Measurements from ENCODE around the gene TCF21. TPM values are rescaled to one million over a fixed set of nuclear protein-coding genes. Genes with fewer than 3 reads are reported as not detected.
"Not testable (repeated sequence)": the region's sequence is repeated elsewhere in the genome, so short reads cannot be mapped to it uniquely, and the experiment has no call there.

The TCF21 gene
- not detected in 2 replicates for total RNA-seq (2014; rRNA removed; shearing (Covaris generic); ENCODE audit: low replicate concordance)

- in situ Hi-C loops (cut with HindIII; ENCODE audit: low pct_unique_long_range_greater_than_20kb, low sequenced_read_pairs) = no loop called here
- DNase-seq (ENCODE audit: low read depth) = no peak
Observed at GRCh38 chr6:133888929-133889556, at the start of gene TCF21. TSS of gene TCF21 (plus strand) at chr6:133889113. CDS start at chr6:133889398, 285 bp downstream.

- in situ Hi-C loops (cut with HindIII; ENCODE audit: low pct_unique_long_range_greater_than_20kb, low sequenced_read_pairs) = no loop called here
Observed at GRCh38 chr6:133841176-133841575, 47.7 kb upstream of the TCF21 start.

GRCh38 chr6:133843098-133843497 lies 45.8 kb upstream of the TCF21 start:
- DNase-seq (ENCODE audit: low read depth) = no peak
- in situ Hi-C loops (cut with HindIII; ENCODE audit: low pct_unique_long_range_greater_than_20kb, low sequenced_read_pairs) = no loop called here

More at GRCh38 chr6:133841176-133841575, 47.7 kb upstream of the TCF21 start:
- DNase-seq (ENCODE audit: low read depth) = no peak

- in situ Hi-C loops (cut with HindIII; ENCODE audit: low pct_unique_long_range_greater_than_20kb, low sequenced_read_pairs) = no loop called here
- DNase-seq (ENCODE audit: low read depth) = no peak
Observed at GRCh38 chr6:133844709-133845108, 44.2 kb upstream of the TCF21 start.

GRCh38 chr6:133854041-133854363 lies 34.9 kb upstream of the TCF21 start:
- in situ Hi-C loops (cut with HindIII; ENCODE audit: low pct_unique_long_range_greater_than_20kb, low sequenced_read_pairs) = no loop called here
- no peak for DNase-seq (ENCODE audit: low read depth)

- in situ Hi-C loops (cut with HindIII; ENCODE audit: low pct_unique_long_range_greater_than_20kb, low sequenced_read_pairs) = no loop called here
- DNase-seq (ENCODE audit: low read depth) = no peak
Observed at GRCh38 chr6:133854364-133855275, 34.3 kb upstream of the TCF21 start.

GRCh38 chr6:133855276-133855990 lies 33.5 kb upstream of the TCF21 start:
- no peak for DNase-seq (ENCODE audit: low read depth)
- in situ Hi-C loops (cut with HindIII; ENCODE audit: low pct_unique_long_range_greater_than_20kb, low sequenced_read_pairs) = no loop called here

- DNase-seq (ENCODE audit: low read depth) = no peak
- in situ Hi-C loops (cut with HindIII; ENCODE audit: low pct_unique_long_range_greater_than_20kb, low sequenced_read_pairs) = no loop called here
Observed at GRCh38 chr6:133855991-133856370, 32.9 kb upstream of the TCF21 start.

- in situ Hi-C loops (cut with HindIII; ENCODE audit: low pct_unique_long_range_greater_than_20kb, low sequenced_read_pairs) = no loop called here
- DNase-seq (ENCODE audit: low read depth) = no peak
Observed at GRCh38 chr6:133856911-133857310, 32.0 kb upstream of the TCF21 start.

- DNase-seq (ENCODE audit: low read depth) = no peak
- in situ Hi-C loops (cut with HindIII; ENCODE audit: low pct_unique_long_range_greater_than_20kb, low sequenced_read_pairs) = no loop called here
Observed at GRCh38 chr6:133857696-133858095, 31.2 kb upstream of the TCF21 start.

GRCh38 chr6:133861337-133861736 lies 27.6 kb upstream of the TCF21 start:
- in situ Hi-C loops (cut with HindIII; ENCODE audit: low pct_unique_long_range_greater_than_20kb, low sequenced_read_pairs); DNase-seq (ENCODE audit: low read depth): not testable (repeated sequence)

GRCh38 chr6:133863228-133863627 lies 25.7 kb upstream of the TCF21 start:
- in situ Hi-C loops (cut with HindIII; ENCODE audit: low pct_unique_long_range_greater_than_20kb, low sequenced_read_pairs) = no loop called here
- DNase-seq (ENCODE audit: low read depth) = no peak

- DNase-seq (ENCODE audit: low read depth) = no peak
- in situ Hi-C loops (cut with HindIII; ENCODE audit: low pct_unique_long_range_greater_than_20kb, low sequenced_read_pairs) = no loop called here
Observed at GRCh38 chr6:133865680-133866079, 23.2 kb upstream of the TCF21 start.

- in situ Hi-C loops (cut with HindIII; ENCODE audit: low pct_unique_long_range_greater_than_20kb, low sequenced_read_pairs) = no loop called here
- DNase-seq (ENCODE audit: low read depth) = no peak
Observed at GRCh38 chr6:133871131-133871530, 17.8 kb upstream of the TCF21 start.

GRCh38 chr6:133873538-133873937 lies 15.4 kb upstream of the TCF21 start:
- DNase-seq (ENCODE audit: low read depth) = no peak
- in situ Hi-C loops (cut with HindIII; ENCODE audit: low pct_unique_long_range_greater_than_20kb, low sequenced_read_pairs) = no loop called here

GRCh38 chr6:133877116-133877515 lies 11.8 kb upstream of the TCF21 start:
- in situ Hi-C loops (cut with HindIII; ENCODE audit: low pct_unique_long_range_greater_than_20kb, low sequenced_read_pairs) = no loop called here
- no peak for DNase-seq (ENCODE audit: low read depth)

- no peak for DNase-seq (ENCODE audit: low read depth)
- in situ Hi-C loops (cut with HindIII; ENCODE audit: low pct_unique_long_range_greater_than_20kb, low sequenced_read_pairs) = no loop called here
Observed at GRCh38 chr6:133880006-133880405, 8.9 kb upstream of the TCF21 start.

GRCh38 chr6:133880896-133881295 lies 8.0 kb upstream of the TCF21 start:
- in situ Hi-C loops (cut with HindIII; ENCODE audit: low pct_unique_long_range_greater_than_20kb, low sequenced_read_pairs) = no loop called here
- DNase-seq (ENCODE audit: low read depth) = no peak
